Calu3 (cell line): Measurements from ENCODE around the gene EPHB6. TPM values are rescaled to one million over a fixed set of nuclear protein-coding genes. Genes with fewer than 3 reads are reported as not detected.

ENCODE experiments used
- BruUV-seq: library from RNA; stranded (reverse); fragments of 400-500 nt; replicated peaks from 2 replicates; lab custom pipeline; 2021; lab: Mats Ljungman, UMichigan
- CTCF ChIA-PET: fragments of 300-600 bp; sonication (Branson Sonifier 250); formaldehyde crosslinking; loops from one replicate; lab custom pipeline; 2022; ENCODE audit warnings: antibody characterized with exemption; lab: Charles Lee
- DNase-seq: peaks from one replicate; pipeline ENCODE4 v3.0.0; 2022
- H3K27ac Mint-ChIP-seq: one replicate; pipeline ENCODE4 v1.8.0; 2022; ENCODE audit warnings: mixed read lengths; ENCODE audit not compliant: unreplicated experiment
- H3K27me3 Mint-ChIP-seq: one replicate; pipeline ENCODE4 v1.8.0; 2022; ENCODE audit warnings: mixed read lengths; ENCODE audit not compliant: unreplicated experiment
- H3K36me3 Mint-ChIP-seq: one replicate; pipeline ENCODE4 v1.8.0; 2022; ENCODE audit warnings: mild to moderate bottlenecking, moderate library complexity, mixed read lengths; ENCODE audit not compliant: insufficient read depth, unreplicated experiment
- H3K4me1 Mint-ChIP-seq: one replicate; pipeline ENCODE4 v1.8.0; 2022; ENCODE audit warnings: mild to moderate bottlenecking, low read depth, mixed read lengths; ENCODE audit not compliant: unreplicated experiment
- H3K4me3 Mint-ChIP-seq: one replicate; pipeline ENCODE4 v1.8.0; 2022; ENCODE audit warnings: mild to moderate bottlenecking, low read depth, moderate library complexity, mixed read lengths; ENCODE audit not compliant: unreplicated experiment
- H3K9me3 Mint-ChIP-seq: one replicate; pipeline ENCODE4 v1.8.0; 2022; ENCODE audit warnings: low read depth, mixed read lengths; ENCODE audit not compliant: unreplicated experiment
- intact Hi-C: fragments of 100-400 bp; cut with micrococcal nuclease; formaldehyde crosslinking; loops from one replicate; pipeline ENCODE4 v1.10.0; 2022; ENCODE audit not compliant: unreplicated experiment
- total RNA-seq: library from RNA; stranded (reverse); gene quantifications from 2 replicates; pipeline ENCODE4 v1.2.3, GENCODE V29; 2022
- TF ChIP-seq, protein P1 (sequence below): fragments of 200-600 bp; IDR thresholded peaks from one replicate; pipeline ENCODE4 v1.8.0; 2022; ENCODE audit warnings: antibody characterized with exemption; ENCODE audit not compliant: unreplicated experiment

Gene EPHB6
- total RNA-seq, 1 experiment from 2014 or later = 3.0 TPM

DNA sequence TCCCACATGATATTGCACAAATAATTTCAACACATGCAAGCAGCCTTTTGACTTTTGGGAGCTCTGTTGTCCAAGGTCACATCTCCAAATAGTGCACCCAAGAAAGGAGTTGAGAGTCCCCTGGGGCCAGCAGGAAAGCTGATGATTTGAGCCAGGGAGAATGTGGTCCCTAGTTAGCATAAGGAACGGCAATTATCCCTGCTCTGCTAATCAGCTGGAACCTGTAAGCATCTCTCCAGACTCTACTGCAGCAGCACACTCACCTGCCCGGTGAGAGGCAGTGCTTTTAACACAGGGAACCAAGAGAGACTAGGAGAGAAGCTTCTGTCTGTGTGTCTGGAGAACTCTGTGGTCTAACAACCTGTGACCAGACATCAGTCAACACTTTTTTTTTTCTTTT lies 61.6 kb downstream of the EPHB6 start:
- no TSS peak for BruUV-seq
- CTCF ChIA-PET = interaction anchor here (0.5 to 0.7 kb wide), 2 partner anchors 23 to 101 kb away, joined by 3 read pairs; no protein-coding TSS in a partner anchor
- no peaks in the 10 kb centered on the region for H3K36me3 Mint-ChIP-seq
- peaks cover 35% of the 10 kb centered on the region for H3K27me3 Mint-ChIP-seq
- H3K9me3 Mint-ChIP-seq = no peaks in the 10 kb centered on the region
- intact Hi-C loops = no loop called here
- DNase-seq = no peak
- H3K4me1 Mint-ChIP-seq = peaks cover 29% of the 10 kb centered on the region
- no peak overlapping the region for H3K27ac Mint-ChIP-seq
- TF ChIP-seq, protein P1, sequence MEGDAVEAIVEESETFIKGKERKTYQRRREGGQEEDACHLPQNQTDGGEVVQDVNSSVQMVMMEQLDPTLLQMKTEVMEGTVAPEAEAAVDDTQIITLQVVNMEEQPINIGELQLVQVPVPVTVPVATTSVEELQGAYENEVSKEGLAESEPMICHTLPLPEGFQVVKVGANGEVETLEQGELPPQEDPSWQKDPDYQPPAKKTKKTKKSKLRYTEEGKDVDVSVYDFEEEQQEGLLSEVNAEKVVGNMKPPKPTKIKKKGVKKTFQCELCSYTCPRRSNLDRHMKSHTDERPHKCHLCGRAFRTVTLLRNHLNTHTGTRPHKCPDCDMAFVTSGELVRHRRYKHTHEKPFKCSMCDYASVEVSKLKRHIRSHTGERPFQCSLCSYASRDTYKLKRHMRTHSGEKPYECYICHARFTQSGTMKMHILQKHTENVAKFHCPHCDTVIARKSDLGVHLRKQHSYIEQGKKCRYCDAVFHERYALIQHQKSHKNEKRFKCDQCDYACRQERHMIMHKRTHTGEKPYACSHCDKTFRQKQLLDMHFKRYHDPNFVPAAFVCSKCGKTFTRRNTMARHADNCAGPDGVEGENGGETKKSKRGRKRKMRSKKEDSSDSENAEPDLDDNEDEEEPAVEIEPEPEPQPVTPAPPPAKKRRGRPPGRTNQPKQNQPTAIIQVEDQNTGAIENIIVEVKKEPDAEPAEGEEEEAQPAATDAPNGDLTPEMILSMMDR = no peak
- no peak overlapping the region for H3K4me3 Mint-ChIP-seq

GRCh38 chr7:142917447-142917846 lies 62.6 kb downstream of the EPHB6 start:
- Mint-ChIP-seq H3K9me3 (no peaks in the 10 kb centered on the region), H3K27me3 (peaks cover 38% of the 10 kb centered on the region), H3K4me3 (no peak overlapping the region), H3K4me1 (peaks cover 22% of the 10 kb centered on the region), H3K27ac (no peak overlapping the region), H3K36me3 (no peaks in the 10 kb centered on the region)
- TF ChIP-seq, protein P1 = no peak
- DNase-seq = no peak
- intact Hi-C loops = no loop called here
- CTCF ChIA-PET = no interaction called here
- no TSS peak for BruUV-seq

DNA sequence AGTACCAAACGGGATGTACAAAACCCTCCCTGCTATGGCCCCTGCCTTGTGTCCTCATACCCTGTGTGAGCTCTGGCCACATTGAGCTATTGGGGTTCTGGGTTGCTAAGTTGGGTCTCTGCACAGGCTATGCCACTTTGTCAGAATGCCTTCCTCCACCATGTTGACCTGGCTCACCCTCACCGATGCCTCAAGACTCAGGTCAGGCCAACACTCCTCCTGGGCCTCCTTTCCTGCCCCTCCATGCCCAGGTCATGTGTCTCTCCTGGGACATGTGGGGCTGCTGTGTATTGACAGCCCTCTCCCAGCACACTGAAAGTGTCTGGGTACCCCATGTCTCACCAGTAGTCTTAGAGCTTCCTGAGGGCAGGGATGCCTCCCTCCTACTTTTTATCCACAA lies 64.0 kb downstream of the EPHB6 start:
- Mint-ChIP-seq H3K36me3 (no peaks in the 10 kb centered on the region), H3K9me3 (no peaks in the 10 kb centered on the region), H3K4me1 (peaks cover 7% of the 10 kb centered on the region), H3K27me3 (peaks cover 38% of the 10 kb centered on the region), H3K27ac (no peak overlapping the region), H3K4me3 (no peak overlapping the region)
- TF ChIP-seq, protein P1 = no peak
- no peak for DNase-seq
- CTCF ChIA-PET = no interaction called here
- no TSS peak for BruUV-seq
- intact Hi-C loops = no loop called here

GRCh38 chr7:142919656-142920055 lies 64.8 kb downstream of the EPHB6 start:
- no peak overlapping the region for H3K4me3 Mint-ChIP-seq
- CTCF ChIA-PET = no interaction called here
- intact Hi-C loops = no loop called here
- no peak for DNase-seq
- H3K4me1 Mint-ChIP-seq = no peaks in the 10 kb centered on the region
- TF ChIP-seq, protein P1 = no peak
- H3K9me3 Mint-ChIP-seq = no peaks in the 10 kb centered on the region
- no peak overlapping the region for H3K27ac Mint-ChIP-seq
- no peaks in the 10 kb centered on the region for H3K36me3 Mint-ChIP-seq
- peaks cover 38% of the 10 kb centered on the region for H3K27me3 Mint-ChIP-seq
- no TSS peak for BruUV-seq

Other genes with a start within 250 kb of the EPHB6 start
- gene PRSS1, start 105.6 kb upstream of the EPHB6 start, total RNA-seq = 12.4 and 16.8 TPM in 2 replicates
- 0.64 TPM in 1 of 2 replicates, not detected in the other for gene PRSS2, start 84.1 kb upstream of the EPHB6 start, total RNA-seq
- 1.7 TPM in 2 replicates for gene TRPV6, start 30.7 kb downstream of the EPHB6 start, total RNA-seq
- gene TRPV5, start 78.7 kb downstream of the EPHB6 start, total RNA-seq = not detected in 2 replicates
- not detected in 2 replicates for gene LLCFC1, start 84.4 kb downstream of the EPHB6 start, total RNA-seq
- gene KEL, start 107.3 kb downstream of the EPHB6 start, total RNA-seq = not detected in 2 replicates
- not detected in 2 replicates for gene OR9A2, start 172.1 kb downstream of the EPHB6 start, total RNA-seq
- not detected in 2 replicates for gene OR6V1, start 197.3 kb downstream of the EPHB6 start, total RNA-seq